ENCODE data around the gene NME8. TPM values are rescaled to one million over a fixed set of nuclear protein-coding genes. Genes with fewer than 3 reads are reported as not detected.

NME8 gene
- total RNA-seq, 2 experiments from 2014 or later = not detected

DNA sequence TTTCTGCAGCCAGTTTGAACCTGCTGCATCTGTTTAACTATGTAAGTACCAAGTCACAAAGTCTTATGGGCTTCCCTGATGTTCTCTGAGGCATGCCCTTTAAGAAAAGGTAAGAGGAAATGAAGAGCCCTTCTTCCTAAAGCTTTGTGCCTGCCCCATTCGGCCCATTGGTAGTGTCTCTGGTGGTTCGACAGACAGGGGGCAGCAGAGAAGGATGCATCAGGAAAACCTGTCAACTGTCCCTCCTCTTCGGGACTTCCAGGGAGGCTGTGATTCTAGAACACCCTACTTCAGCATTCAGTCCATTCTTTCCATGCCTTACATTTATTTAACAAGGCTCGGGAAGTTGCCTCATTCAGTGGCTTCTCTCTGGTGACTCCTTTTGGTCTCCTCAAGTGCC, 70.1 kb downstream of the NME8 start:
- Histone ChIP-seq H3K27ac (ENCODE audit: low read depth, low read length, poor library complexity, severe bottlenecking) (no peak overlapping the region), H3K4me2 (ENCODE audit: low read length) (no peak overlapping the region), H3K9me2 (ENCODE audit: insufficient read depth, low read length) (no peaks in the 10 kb centered on the region), H3K4me1 (ENCODE audit: insufficient read depth, low read length, poor library complexity, severe bottlenecking) (no peaks in the 10 kb centered on the region), H3K79me2 (ENCODE audit: insufficient read depth, low read depth, low read length) (no peaks in the 10 kb centered on the region), H3K4me3 (ENCODE audit: low read depth, low read length, poor library complexity, severe bottlenecking) (no peak overlapping the region), H2AFZ (ENCODE audit: low read length) (no peak overlapping the region), H4K20me1 (ENCODE audit: insufficient read depth, low read length) (no peaks in the 10 kb centered on the region), H3K36me3 (ENCODE audit: insufficient read depth, low read length) (no peaks in the 10 kb centered on the region), H3K9me3 (ENCODE audit: low read length) (no peaks in the 10 kb centered on the region)
- intact Hi-C loops (cut with micrococcal nuclease; ENCODE audit: unreplicated experiment) = no loop called here
- DNase-seq (ENCODE audit: low spot score) = no peak
- TF ChIP-seq, protein P1, sequence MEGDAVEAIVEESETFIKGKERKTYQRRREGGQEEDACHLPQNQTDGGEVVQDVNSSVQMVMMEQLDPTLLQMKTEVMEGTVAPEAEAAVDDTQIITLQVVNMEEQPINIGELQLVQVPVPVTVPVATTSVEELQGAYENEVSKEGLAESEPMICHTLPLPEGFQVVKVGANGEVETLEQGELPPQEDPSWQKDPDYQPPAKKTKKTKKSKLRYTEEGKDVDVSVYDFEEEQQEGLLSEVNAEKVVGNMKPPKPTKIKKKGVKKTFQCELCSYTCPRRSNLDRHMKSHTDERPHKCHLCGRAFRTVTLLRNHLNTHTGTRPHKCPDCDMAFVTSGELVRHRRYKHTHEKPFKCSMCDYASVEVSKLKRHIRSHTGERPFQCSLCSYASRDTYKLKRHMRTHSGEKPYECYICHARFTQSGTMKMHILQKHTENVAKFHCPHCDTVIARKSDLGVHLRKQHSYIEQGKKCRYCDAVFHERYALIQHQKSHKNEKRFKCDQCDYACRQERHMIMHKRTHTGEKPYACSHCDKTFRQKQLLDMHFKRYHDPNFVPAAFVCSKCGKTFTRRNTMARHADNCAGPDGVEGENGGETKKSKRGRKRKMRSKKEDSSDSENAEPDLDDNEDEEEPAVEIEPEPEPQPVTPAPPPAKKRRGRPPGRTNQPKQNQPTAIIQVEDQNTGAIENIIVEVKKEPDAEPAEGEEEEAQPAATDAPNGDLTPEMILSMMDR (conservative IDR thresholded peaks at IDR 0.05; ENCODE audit: low read length) = 0 out of 2 replicates have a peak, but pooled peaks have one; percentile 12
- TF ChIP-seq EZH2phosphoT487 (IDR thresholded peaks at IDR 0.05; ENCODE audit: borderline replicate concordance, low read depth, low read length) = no peak
- ChIA-PET POLR2A (no interaction called here), CTCF (ENCODE audit: unreplicated experiment) (no interaction called here)
- no TSS peak for BruUV-seq (replicated peaks)

DNA sequence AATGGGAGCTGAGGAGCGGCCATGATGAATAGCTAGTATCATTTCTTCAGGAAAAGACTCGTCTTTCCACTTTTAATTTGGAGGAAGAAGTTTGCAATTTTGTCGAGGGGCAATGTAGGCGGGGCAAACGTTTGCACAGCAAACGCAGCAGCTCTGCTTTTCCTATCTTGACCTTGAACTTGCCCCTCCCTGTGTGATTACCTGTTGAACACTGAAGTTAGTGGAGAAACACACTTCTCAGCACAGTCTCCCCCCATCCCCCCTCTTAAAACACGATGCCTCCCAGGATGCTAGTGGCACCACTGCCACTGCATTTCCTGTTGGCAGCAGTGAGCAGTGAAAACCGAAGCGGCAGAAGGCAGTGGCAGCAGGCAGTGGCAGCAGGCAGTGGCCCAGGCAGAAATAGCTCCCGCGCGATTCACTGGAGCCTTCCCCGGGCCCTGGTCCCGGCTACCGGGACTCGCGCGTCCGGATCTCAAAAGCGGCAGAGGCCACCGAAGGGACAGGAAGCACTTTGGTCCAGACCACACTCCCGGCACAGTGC, 72.0 kb downstream of the NME8 start, which contains the start of gene EPDR1:
Gene EPDR1 (plus strand): TSS at position 336 of the 544 bp plus-strand sequence. CDS start 300 bp downstream, outside the sequence.
- H3K79me2 ChIP-seq (ENCODE audit: insufficient read depth, low read depth, low read length) = no peaks in the 10 kb centered on the region
- CTCF ChIA-PET (ENCODE audit: unreplicated experiment) = no interaction called here
- intact Hi-C loops (cut with micrococcal nuclease; ENCODE audit: unreplicated experiment) = no loop called here
- H4K20me1 ChIP-seq (ENCODE audit: insufficient read depth, low read length) = no peaks in the 10 kb centered on the region
- H3K9me2 ChIP-seq (ENCODE audit: insufficient read depth, low read length) = no peaks in the 10 kb centered on the region
- POLR2A ChIA-PET = interaction anchor here (0.6 kb wide), 1 partner anchor 1471 kb away, joined by 4 read pairs; no protein-coding TSS in a partner anchor
- no peak within 1 kb of the TSS for H3K4me3 ChIP-seq (ENCODE audit: low read depth, low read length, poor library complexity, severe bottlenecking)
- DNase-seq (ENCODE audit: low spot score) = peak; percentile 5
- no peak for TF ChIP-seq EZH2phosphoT487 (IDR thresholded peaks at IDR 0.05; ENCODE audit: borderline replicate concordance, low read depth, low read length)
- TF ChIP-seq, protein P1 (conservative IDR thresholded peaks at IDR 0.05; ENCODE audit: low read length) = no peak
- no peak within 1 kb of the TSS for H3K4me2 ChIP-seq (ENCODE audit: low read length)
- no peak within 1 kb of the TSS for H2AFZ ChIP-seq (ENCODE audit: low read length)
- H3K36me3 ChIP-seq (ENCODE audit: insufficient read depth, low read length) = no peaks in the 10 kb centered on the region
- no peaks in the 10 kb centered on the region for H3K4me1 ChIP-seq (ENCODE audit: insufficient read depth, low read length, poor library complexity, severe bottlenecking)
- H3K27ac ChIP-seq (ENCODE audit: low read depth, low read length, poor library complexity, severe bottlenecking) = no peak within 1 kb of the TSS
- no TSS peak for BruUV-seq (replicated peaks)
- no peaks in the 10 kb centered on the region for H3K9me3 ChIP-seq (ENCODE audit: low read length)
